Left cardiac atrium (tissue), 4 donors: ENCODE measurements around the gene CENPB. TPM values are rescaled to one million over a fixed set of nuclear protein-coding genes. Genes with fewer than 3 reads are reported as not detected.
A peak's percentile ranks its signal among the peaks of the same experiment; 100 is the strongest.
"Not testable (repeated sequence)": the region's sequence is repeated elsewhere in the genome, so short reads cannot be mapped to it uniquely, and the experiment has no call there.

Experiments used
- ATAC-seq, 2 donors: fragments of 200-7000 bp; cut with Tn5 transposase; one replicate each; pipeline ENCODE4 v1.9.1; 2020; ENCODE audit warnings: mild to moderate bottlenecking in 2 of 2, moderate library complexity in 2 of 2
- DNase-seq: peaks from one replicate; pipeline ENCODE4 v3.0.0-alpha.2; 2020
- intact Hi-C, 2 donors: fragments of 100-400 bp; cut with DNase I; formaldehyde crosslinking; loops; one replicate each; pipeline versions ENCODE4 v1.14.1 to v1.15.1; 2022 to 2023
- total RNA-seq, 2 donors: library from RNA; stranded (reverse); fragmentation: NEBNext Ultra II Directional; extraction: Animal tissue kit (Norgen Biotek cat#: 25700); gene quantifications; one replicate each; pipeline ENCODE4 v1.2.1, GENCODE V29; 2021
- donor health status: DM: no; HTN: yes; CAD: no.
- donor health status: DM: no; HTN: yes; CAD: no; lungs with severe emphysema.
- donor health status: DM: yes; HTN: yes; CAD: no.
- donor health status: Dilated cardiomyopathy.

CENPB gene
- total RNA-seq, 2 donors from 2014 or later, result 70.8 to 93.6 TPM

- ATAC-seq, result peak; percentile 96 to 97
Measured at GRCh38 chr20:3795511-3796468, 9.2 kb upstream of the CENPB start, which contains the start of gene CDC25B. Gene CDC25B, plus strand, starts transcription at chr20:3796310. Its CDS starts 222 bp downstream, at chr20:3796532.

DNA sequence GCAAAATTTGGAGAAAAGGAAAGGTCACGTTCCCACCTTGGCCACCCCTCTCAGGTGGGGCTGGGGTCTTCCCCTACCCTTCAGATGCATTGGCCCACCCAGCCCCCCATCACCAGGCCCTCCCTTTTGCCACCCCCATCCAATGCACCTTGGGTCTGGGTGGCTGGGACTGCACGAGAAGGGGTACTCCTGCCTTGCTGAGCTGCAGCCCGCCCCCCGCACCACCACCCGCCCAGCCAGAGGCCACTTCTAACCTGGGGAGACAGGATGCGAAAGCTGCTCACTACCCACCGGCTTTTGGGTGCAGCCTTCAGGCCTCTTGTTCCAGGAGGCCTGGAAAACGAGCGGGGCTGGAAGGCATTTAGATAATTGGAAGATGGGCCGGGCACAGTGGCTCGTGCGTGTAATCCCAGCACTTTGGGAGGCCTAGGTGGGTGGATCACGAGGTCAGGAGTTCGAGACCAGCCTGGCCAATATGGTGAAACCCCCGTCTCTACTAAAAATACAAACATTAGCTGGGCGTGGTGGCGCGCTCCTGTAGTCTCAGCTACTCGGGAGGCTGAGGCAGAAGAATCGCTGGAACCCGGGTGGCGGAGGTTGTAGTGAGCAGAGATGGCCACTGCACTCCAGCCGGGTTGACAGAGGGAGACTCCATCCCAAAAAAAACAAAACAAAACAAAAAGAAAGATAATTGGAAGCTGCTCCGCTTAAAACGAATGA is 8.3 kb upstream of the CENPB start:
- ATAC-seq, result no peak
- intact Hi-C loops, result no loop called here
- DNase-seq, result no peak

More at GRCh38 chr20:3795511-3796468, 9.2 kb upstream of the CENPB start, which contains the start of gene CDC25B:
- peak; percentile 97 for DNase-seq
- intact Hi-C loops, result no loop called here

- ATAC-seq, DNase-seq, intact Hi-C loops: not testable (repeated sequence)
Measured at GRCh38 chr20:3794168-3794567, 7.6 kb upstream of the CENPB start.

DNA sequence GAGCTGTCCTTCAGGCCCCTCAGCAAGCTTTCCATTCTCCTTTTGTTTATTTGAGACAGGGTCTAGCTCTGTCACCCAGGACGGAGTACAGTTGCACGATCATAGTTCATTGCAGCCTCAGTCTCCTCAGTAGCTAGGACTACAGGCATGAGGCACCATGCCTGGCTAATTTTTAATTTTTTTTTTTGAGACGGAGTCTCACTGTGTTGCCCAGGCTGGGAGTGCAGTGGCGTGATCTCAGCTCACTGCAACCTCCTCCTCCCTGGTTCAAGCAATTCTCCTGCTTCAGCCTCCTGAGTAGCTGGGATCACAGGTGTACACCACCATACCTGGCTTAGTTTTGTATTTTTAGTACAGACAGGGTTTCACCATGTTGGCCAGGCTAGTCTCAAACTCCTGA is 2.7 kb upstream of the CENPB start:
- not testable (repeated sequence) for DNase-seq, ATAC-seq
- intact Hi-C loops, result loop anchor here in 1 of 2 donors (10.0 kb wide), 1 partner anchor 56 kb away; the partner anchor contains the start of gene MAVS

DNA sequence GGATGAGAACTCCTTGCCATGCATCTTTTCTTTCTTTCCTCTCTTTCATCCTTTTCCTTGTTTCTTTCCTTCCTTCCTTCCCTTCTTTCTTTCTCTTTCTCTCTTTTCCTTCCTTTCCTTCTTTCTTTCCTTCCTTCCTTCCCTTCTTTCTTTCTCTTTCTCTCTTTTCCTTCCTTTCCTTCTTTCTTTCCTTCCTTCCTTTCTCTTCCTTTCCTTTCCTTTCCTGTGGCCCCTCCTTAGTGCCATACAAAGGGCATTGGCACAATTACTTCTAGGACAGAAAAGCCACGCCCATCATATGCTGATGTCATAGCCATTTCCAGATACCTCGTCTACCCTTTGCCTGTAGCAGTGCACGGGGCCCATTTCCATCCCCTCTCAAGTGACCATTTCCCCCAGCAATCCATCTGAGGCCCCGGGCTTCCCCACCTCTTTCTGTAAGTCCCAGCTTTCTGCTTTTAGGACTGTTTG is 2.2 kb upstream of the CENPB start:
- DNase-seq (peak; percentile 15), ATAC-seq (no peak)
- intact Hi-C loops, result loop anchor here in 1 of 2 donors (10.0 kb wide), 1 partner anchor 56 kb away; the partner anchor contains the start of gene MAVS

- DNase-seq (no peak), ATAC-seq (no peak)
- intact Hi-C loops, result loop anchor here in 1 of 2 donors (10.0 kb wide), 1 partner anchor 57 kb away; the partner anchor contains the start of gene MAVS
Measured at GRCh38 chr20:3787324-3788014, 929 bp upstream of the CENPB start.

- DNase-seq (peak; percentile 58), ATAC-seq (peak; percentile 11 to 24)
- intact Hi-C loops, result loop anchor here in 1 of 2 donors (1.0 to 10.0 kb wide), 2 partner anchors 34 to 59 kb away; partner anchors contain the start of genes AP5S1 and MAVS
Measured at GRCh38 chr20:3786126-3786484, 435 bp downstream of the CENPB start.

DNA sequence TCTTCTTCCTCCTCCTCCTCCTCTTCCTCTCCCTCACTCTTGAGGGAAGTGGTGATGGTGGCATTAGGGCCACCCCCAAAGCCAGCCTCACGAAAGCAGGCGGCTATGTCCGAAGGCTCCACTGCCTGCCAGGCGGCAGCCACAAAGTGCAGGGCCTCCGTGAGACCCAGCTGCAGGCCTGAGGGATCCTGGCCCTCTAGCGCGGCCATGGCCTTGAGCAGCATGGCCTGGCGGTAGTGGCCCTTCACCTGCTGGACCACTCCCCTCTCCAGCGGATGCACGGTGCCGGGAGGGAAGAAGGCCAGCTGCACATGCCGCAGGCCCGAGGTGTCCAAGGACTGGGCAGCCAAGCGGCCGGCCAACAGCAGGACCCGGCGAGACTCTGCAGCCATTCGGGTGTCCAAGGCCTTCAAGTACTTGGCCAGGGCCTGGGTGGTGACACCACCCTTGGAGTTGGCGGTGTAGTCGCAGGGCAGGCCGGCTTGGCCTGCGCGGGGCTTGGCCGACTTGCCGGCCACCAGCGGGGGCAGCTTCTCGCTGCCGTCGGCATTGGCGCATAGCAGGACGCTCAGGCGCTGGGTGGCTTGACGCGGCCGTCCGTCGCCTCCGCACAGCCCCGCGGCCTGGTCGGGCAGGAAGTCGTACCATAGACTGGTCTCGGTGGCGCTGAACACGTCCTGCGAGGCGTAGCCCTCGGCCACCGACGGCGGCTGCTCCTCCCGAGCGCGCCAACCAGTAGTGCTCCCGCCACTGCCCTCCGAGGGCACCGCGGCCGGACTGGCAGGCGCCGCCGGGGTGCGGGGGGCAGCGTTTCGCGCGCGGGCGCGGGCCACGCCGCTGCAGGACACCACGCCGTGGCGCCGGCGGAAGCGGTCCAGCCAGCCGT is 1.1 kb downstream of the CENPB start:
- ATAC-seq, result peak; percentile 7 to 8
- intact Hi-C loops, result loop anchor here in 1 of 2 donors (1.0 to 10.0 kb wide), 2 partner anchors 35 to 59 kb away; partner anchors contain the start of genes AP5S1 and MAVS
- DNase-seq, result no peak

GRCh38 chr20:3784863-3785239 is 1.7 kb downstream of the CENPB start:
- intact Hi-C loops, result loop anchor here (5.0 to 10.0 kb wide), 2 partner anchors 37 to 60 kb away; partner anchors contain the start of genes AP5S1 (in 1 of the 2) and MAVS (in 1 of the 2)
- DNase-seq (no peak), ATAC-seq (no peak)

GRCh38 chr20:3784216-3784853 is 2.2 kb downstream of the CENPB start:
- no peak for ATAC-seq
- intact Hi-C loops, result loop anchor here (5.0 to 10.0 kb wide), 2 partner anchors 38 to 60 kb away; partner anchors contain the start of genes AP5S1 (in 1 of the 2) and MAVS (in 1 of the 2)

GRCh38 chr20:3783511-3784195 is 2.9 kb downstream of the CENPB start:
- intact Hi-C loops, result loop anchor here (5.0 to 10.0 kb wide), 2 partner anchors 39 to 61 kb away; partner anchors contain the start of genes AP5S1 (in 1 of the 2) and MAVS (in 1 of the 2)
- no peak for DNase-seq
- ATAC-seq, result no peak

More at GRCh38 chr20:3784216-3784853, 2.2 kb downstream of the CENPB start:
- DNase-seq, result no peak

DNA sequence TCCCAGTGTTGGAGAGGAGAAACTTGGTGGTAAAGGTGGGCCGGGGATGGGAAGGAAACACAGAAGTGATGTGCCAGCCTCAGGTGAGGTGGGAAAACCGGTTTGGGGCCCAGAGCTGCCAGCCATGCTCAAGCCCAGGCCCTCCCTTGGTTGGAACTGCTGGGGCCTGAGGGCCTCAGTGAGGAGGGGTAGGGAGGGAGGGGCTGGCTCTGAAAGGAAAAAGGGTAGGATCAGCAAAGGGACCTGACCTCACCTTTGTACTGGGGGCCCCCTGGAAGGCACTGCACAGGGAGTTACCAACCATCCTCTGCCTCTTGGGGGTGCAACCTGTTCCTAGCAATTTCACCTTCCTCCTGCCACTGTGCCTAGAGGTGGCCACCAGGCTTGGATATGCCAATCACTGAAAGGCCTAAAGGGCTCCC is 3.5 kb downstream of the CENPB start:
- ATAC-seq (no peak), DNase-seq (no peak)
- intact Hi-C loops, result loop anchor here (5.0 to 10.0 kb wide), 2 partner anchors 39 to 62 kb away; partner anchors contain the start of genes AP5S1 (in 1 of the 2) and MAVS (in 1 of the 2)

DNA sequence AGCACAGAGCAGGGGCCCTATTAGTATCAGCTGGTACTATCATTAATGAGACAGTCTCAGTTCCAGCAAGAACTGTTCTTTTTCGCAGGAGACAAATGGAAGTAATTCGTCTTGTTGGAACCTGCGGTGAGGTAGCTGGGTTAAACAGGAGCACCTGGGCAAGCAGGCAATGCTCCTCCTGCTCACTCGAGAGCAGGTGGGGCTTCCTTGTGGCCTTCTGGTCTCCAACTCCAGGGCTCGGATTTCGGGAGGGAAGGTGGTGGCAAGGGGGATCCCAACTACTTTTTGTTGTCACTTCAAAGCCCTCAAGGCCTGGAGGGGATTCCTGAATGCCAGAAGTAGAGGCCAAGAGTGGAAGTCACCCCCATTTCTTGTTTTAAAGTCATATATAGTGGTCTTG is 3.9 kb downstream of the CENPB start:
- ATAC-seq (no peak), DNase-seq (no peak)
- intact Hi-C loops, result loop anchor here (5.0 to 10.0 kb wide), 2 partner anchors 40 to 62 kb away; partner anchors contain the start of genes AP5S1 (in 1 of the 2) and MAVS (in 1 of the 2)

DNA sequence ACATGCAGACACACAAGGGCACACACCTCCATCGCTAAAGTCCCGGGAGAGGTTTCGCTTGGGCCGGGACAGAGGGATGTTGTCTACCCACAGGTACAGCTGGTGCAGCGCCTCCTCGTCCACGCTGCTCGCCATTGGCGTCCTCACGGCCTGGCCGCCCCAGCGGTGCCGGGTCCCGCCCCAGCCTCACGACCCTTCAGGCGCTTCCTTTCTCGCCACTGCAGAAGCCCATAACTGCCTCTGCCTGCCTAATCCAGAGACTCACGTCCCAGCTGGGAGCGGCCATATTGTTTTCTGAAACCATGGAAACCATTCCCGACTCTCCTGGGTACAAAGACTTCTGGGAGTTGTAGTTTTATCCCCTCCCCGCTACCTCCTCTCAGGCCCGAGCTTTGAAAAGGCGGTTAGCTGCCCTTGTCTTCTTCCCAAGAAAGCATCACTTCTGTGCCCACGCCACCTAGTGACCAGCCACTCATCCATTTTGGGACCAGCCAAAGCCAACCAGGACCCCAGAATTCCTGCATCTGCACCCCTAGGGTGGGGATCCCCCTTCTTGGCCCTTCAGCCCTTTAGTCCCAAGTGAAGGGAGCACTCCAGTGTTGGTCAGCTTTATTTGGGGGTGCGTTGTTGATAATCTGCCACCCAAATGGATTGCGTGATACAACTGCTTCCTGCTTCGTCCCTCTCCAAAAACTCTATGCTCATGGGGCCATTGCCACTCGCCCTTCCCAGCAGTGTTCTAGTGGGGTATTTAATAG is 5.2 kb downstream of the CENPB start, which contains the start of gene SPEF1:
Gene SPEF1, minus strand, starts transcription at position 296 of the 758 bp plus-strand sequence. Its CDS starts 161 bp downstream, at position 135.
- intact Hi-C loops, result loop anchor here (5.0 to 10.0 kb wide), 2 partner anchors 41 to 63 kb away; partner anchors contain the start of genes AP5S1 (in 1 of the 2) and MAVS (in 1 of the 2)
- peak; percentile 75 for DNase-seq
- ATAC-seq, result peak; percentile 72 to 74

GRCh38 chr20:3778976-3779375 is 7.6 kb downstream of the CENPB start:
- DNase-seq, result no peak
- intact Hi-C loops, result no loop called here
- no peak for ATAC-seq
